Activated CD4-positive, alpha-beta T cell treated with anti-CD3 and anti-CD28 coated beads, Interleukin-2, Interleukin-4, amounts not matched to agents 100 ng/mL and 50 ng/mL, durations not matched to agents 16 hours and 8 hours (primary cell): ENCODE measurements around the gene SLC12A4.
"Not testable (repeated sequence)": the region's sequence is repeated elsewhere in the genome, so short reads cannot be mapped to it uniquely, and the experiment has no call there.

Source experiments
- DNase-seq: peaks from one replicate; pipeline ENCODE4 v3.0.0-alpha.2; 2020; ENCODE audit warnings: low spot score

The SLC12A4 gene

GRCh38 chr16:67987460-67988160 is 19.2 kb upstream of the SLC12A4 start:
- no peak for DNase-seq

GRCh38 chr16:67986949-67987348 is 18.5 kb upstream of the SLC12A4 start:
- no peak for DNase-seq

GRCh38 chr16:67982011-67982696 is 13.7 kb upstream of the SLC12A4 start:
- DNase-seq, result no peak

- DNase-seq, result no peak
Measured at GRCh38 chr16:67979955-67980678, 11.7 kb upstream of the SLC12A4 start, which contains the start of gene DPEP3. Gene DPEP3 (minus strand): TSS chr16:67980499. CDS start chr16:67980380, 119 bp downstream.

- DNase-seq, result no peak
Measured at GRCh38 chr16:67977469-67978227, 9.2 kb upstream of the SLC12A4 start.

- DNase-seq, result no peak
Measured at GRCh38 chr16:67977005-67977404, 8.6 kb upstream of the SLC12A4 start.

GRCh38 chr16:67976205-67976604 is 7.8 kb upstream of the SLC12A4 start:
- no peak for DNase-seq

GRCh38 chr16:67975321-67976105 is 7.1 kb upstream of the SLC12A4 start:
- DNase-seq, result no peak

- DNase-seq, result not testable (repeated sequence)
Measured at GRCh38 chr16:67972285-67972684, 3.8 kb upstream of the SLC12A4 start.

- DNase-seq, result no peak
Measured at GRCh38 chr16:67971111-67971510, 2.7 kb upstream of the SLC12A4 start.

GRCh38 chr16:67969254-67970039 is 1.0 kb upstream of the SLC12A4 start:
- DNase-seq, result no peak

- peak; percentile 19 for DNase-seq
Measured at GRCh38 chr16:67967958-67968399, 458 bp downstream of the SLC12A4 start.

- DNase-seq, result peak; percentile 54
Measured at GRCh38 chr16:67967183-67967957, 1.1 kb downstream of the SLC12A4 start.

GRCh38 chr16:67966549-67967182 is 1.8 kb downstream of the SLC12A4 start:
- no peak for DNase-seq

GRCh38 chr16:67965668-67966548 is 2.5 kb downstream of the SLC12A4 start:
- DNase-seq, result no peak

- DNase-seq, result no peak
Measured at GRCh38 chr16:67964477-67965131, 3.8 kb downstream of the SLC12A4 start.

- DNase-seq, result no peak
Measured at GRCh38 chr16:67963662-67964321, 4.6 kb downstream of the SLC12A4 start.
